MM.1S (cell line): ENCODE data around the gene DPP6.

ENCODE experiments used
- CTCF ChIP-seq: fragments of 300-600 bp; sonication (generic); IDR thresholded peaks from 2 replicates; pipeline ENCODE4 v1.5.1; 2016; ENCODE audit warnings: antibody characterized with exemption, low read length, mixed read lengths
- EZH2 ChIP-seq: fragments of 300-600 bp; sonication (generic); optimal IDR thresholded peaks from 2 replicates; pipeline ENCODE3; 2017; ENCODE audit warnings: low read depth, mild to moderate bottlenecking, antibody characterized with exemption, low read length, mixed read lengths
- EZH2phosphoT487 ChIP-seq: fragments of 300-600 bp; sonication (generic); IDR thresholded peaks from 2 replicates; pipeline ENCODE4 v1.6.1; 2018; ENCODE audit warnings: antibody characterized with exemption, low read length

GRCh38 chr7:154882931-154883474, 830.8 kb downstream of the DPP6 start:
- TF ChIP-seq CTCF (no peak), EZH2 (no peak), EZH2phosphoT487 (no peak)
